NCI-H460 (cell line): ENCODE data around the gene TTC8. TPM values are rescaled to one million over a fixed set of nuclear protein-coding genes. Genes with fewer than 3 reads are reported as not detected.

Experiments used
- DNase-seq: peaks from one replicate; pipeline ENCODE4 v3.0.0-alpha.2; 2016; ENCODE audit warnings: low read depth; ENCODE audit errors: extremely low read depth
- total RNA-seq: library from RNA; depleted of rRNA; stranded (reverse); fragments of >200 nt; shearing (Covaris generic); gene quantifications from 2 replicates; pipeline ENCODE4 v1.2.3, GENCODE V29; 2014

The TTC8 gene
- total RNA-seq, 1 experiment from 2014 or later, result 37.6 TPM

DNA sequence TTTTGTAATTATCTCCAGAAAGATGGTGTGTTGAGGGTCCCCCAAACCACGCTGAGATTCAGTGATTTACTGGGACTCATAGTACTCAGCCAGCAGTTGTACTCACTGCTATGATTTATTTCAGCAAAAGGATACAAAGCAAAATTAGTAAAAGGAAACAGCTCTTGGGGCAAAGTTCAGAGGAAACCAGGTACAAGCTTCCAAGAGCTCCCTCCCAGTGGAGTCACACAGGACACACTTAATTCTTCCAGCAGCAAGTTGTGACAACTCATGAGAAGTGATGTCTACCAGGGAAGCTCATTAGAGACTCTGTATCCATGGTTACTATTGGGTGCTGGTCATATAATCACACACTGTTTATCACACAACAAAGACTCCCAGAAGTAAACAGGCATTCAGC is 38.7 kb downstream of the TTC8 start:
- no peak for DNase-seq

- no peak for DNase-seq
These were observed 39.7 kb downstream of the TTC8 start for GRCh38 chr14:88864198-88864597.

DNA sequence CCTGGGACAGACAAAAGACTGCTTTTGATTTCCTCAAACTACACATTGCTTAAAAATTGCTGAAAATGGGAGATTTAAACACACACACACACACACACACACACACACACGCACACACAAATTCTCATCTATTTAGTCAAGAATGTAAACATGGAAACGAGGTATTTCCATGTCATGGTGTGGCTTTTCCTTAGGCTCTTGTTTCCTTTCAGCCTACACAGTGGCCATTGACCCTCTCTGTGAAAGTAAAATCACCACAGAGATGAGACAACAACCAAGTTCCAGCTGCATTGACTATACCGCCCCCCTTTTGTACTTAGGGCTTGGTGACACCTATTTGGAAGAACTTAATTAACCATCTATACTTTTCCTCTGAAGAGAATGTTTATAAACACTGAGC is 41.9 kb downstream of the TTC8 start:
- no peak for DNase-seq

DNA sequence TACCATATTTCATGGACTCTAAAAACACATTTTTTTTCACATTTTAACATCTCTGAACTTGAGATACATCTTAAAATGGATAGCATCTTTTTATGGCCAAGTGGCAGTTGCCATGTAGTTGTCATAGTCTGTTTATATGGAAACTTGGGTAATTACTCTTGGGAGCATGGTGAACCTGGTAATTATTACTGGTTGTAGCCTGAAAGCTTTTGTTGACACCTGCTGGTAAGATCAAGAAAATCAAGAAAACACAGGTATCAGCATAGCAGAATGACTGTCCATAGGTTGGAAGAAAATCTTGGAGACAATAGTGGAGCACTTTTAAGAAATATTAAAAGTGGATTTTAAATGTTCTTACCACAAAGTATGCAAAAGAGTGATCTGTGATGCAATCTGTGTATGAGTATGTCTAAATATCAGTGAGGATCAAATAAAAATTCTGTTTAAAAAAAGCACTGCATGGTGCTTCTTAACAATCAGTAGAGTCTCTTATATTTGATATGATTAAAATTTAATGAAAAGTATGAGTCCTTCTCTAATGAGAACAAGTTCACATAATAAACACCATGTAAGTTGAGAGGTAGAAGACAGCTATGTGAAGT is 44.2 kb downstream of the TTC8 start:
- DNase-seq, result peak; percentile 20

- no peak for DNase-seq
These were observed 46.3 kb downstream of the TTC8 start for GRCh38 chr14:88870777-88871176.

DNA sequence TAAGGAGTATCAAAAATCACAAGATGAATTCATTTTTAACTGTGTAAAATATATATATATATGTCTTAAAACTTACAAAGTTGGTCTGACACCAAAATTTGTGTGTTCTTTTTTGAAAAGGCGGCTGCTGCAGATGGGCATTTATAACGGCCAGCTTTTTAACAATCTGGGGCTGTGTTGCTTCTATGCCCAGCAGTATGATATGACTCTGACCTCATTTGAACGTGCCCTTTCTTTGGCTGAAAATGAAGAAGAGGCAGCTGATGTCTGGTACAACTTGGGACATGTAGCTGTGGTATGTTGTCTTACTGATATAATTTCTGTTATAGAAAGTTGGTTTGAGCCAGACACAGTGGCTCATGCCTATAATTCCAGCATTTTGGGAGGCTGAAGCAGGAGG is 47.0 kb downstream of the TTC8 start:
- no peak for DNase-seq

DNA sequence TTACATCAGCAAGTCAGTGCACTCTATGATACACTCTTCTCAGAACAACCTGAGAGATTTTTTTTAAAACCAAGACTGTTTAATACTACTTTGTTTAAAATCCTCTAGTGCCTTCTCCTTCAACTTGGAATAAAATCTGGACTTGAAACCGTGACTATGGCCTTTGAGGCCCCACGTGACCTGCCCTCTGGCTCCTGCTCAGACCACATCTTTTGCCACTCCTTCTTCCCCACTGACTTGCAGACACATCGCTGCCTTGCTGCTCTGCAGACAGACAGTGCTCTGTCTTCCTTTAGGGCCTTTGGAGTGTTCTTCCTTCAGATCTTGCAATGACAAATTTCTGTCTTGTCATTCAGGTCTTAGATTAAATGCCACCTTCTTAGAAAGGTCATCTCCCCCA is 48.5 kb downstream of the TTC8 start:
- DNase-seq, result no peak

GRCh38 chr14:88877192-88877591 is 52.7 kb downstream of the TTC8 start:
- no peak for DNase-seq

DNA sequence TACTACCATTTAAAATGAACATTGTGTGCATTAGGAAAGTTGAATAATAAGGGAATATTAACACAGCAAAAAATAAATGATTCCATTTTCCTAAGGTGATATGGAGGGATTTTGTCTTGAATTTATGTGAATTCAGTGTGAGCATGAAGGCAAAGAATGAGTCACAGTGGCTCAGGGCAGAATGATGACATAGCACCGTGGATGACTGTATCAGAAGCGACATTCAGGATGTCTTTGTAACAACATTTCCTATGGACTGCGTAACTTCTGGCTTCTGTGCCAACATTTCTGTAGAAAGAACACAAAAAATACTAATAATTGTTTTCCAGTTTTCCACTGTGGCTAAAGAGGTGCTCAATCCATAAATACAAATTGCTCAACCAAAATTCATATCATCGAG is 54.6 kb downstream of the TTC8 start:
- peak; percentile 18 for DNase-seq

GRCh38 chr14:88882236-88882635 is 57.8 kb downstream of the TTC8 start:
- DNase-seq, result no peak

GRCh38 chr14:88895116-88895515 is 70.7 kb downstream of the TTC8 start:
- DNase-seq, result no peak

DNA sequence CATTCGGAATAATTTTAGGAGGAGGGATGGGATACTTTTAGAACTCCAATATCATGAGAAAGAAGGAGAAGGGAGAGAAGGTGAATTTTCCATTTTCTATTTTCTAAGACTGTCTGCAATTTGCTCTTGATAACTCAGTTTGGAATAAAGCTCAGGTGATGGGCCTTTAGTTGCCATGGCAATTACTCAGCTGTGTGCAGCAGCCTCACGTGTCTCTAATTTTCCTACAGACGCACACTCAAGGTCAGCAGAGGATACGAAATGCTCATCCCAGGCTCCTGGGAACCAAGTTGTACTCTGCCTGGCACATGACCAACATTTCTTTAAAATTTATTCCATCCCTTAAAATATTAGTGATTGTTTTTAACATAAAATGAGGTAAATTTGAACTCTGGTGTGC is 76.7 kb downstream of the TTC8 start:
- DNase-seq, result no peak

DNA sequence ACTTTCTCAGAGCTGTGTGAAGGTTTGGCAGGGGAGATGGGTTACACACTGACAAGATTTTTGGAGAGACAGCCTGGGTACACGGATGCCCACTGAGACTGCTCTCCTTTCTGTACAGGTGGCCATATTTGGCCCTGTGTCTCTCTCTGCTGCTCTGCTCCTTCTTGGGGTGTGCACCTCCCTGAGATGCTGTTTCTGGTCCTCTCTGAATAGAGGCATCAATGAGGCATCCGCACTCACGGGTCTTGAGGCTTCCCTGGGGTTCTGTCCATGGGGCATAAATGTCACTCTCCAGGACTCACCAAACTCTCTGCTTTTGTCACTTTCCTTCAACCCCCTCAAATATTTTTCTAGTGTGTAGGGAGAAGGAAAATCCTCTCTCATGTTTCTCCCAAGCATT is 77.5 kb downstream of the TTC8 start:
- no peak for DNase-seq

DNA sequence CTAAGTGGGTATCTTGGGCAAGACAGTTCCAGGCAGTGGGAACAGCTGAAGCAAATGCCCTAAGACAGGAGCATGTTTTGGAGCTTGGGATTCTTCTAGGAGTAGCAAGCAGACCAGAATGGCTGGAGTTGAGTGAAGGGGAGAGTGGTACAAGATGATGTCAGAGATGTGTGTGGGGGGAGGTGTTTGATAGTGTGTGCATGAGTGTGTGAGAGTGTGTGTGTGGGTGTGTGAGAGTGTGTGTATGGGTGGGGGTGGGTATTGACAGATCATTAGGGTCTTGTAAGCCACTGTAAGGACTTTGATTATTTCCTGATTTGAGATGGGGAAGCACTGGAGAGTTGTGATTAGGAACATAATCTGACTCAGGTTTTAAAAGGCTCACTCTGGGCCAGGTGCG is 78.4 kb downstream of the TTC8 start:
- no peak for DNase-seq

DNA sequence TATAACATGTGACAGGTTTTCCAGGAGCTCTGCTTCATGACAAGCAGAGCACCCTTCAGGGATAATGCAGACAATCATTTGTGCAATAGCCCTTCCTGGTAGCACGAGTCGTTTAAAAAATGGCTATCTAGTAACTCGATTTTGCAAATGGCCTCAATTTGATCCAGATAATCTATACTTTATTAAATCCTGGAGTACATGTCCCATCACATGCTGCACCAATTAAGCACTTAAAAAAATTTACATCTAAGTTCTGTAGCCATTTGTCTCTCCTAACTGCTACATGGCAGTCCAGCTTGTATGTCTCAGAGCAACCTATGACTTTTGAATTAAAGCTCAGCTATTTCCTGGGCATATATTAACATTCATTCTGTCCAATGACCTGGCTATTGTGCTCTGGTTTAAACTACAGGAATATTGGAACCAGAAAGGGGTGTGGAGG is 79.8 kb downstream of the TTC8 start:
- DNase-seq, result no peak

DNA sequence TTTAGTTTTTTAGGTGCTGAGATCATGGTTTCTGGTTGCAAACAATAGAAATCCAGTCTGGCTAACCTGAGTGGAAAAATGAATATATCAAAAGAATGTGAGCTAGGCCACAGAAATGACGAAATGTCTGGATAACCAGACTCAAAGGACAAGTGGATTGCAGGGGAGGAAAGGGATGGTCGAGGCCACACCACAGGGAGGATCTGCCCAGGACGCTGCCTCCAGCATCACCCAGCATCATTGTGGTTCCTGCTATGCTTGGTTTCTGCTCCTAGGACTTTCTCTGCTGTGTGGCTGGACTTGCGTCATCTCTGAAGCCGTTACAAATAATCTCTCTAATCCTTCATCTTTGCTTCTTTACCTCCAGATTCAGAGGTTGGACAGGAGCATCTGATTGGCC is 80.4 kb downstream of the TTC8 start:
- no peak for DNase-seq

DNA sequence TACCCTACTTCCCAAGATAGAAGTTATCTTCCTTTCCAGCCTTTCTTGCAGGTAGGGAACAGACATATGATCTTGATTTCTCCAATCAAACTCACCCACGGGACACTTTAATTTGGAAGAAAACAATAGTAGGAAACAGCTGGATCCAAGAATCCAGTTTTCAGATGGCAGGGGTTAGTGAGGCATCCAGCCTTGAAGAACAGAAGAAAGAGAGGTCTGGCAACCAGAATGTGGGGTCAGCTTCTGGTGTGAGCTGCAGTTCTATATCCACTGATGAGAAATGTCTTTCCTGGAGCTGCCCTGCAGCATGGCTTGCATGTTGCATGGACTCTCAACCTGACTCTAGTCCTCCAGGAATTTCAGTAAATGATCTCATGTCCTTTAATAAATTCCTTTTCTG is 83.8 kb downstream of the TTC8 start:
- DNase-seq, result no peak

- no peak for DNase-seq
These were observed 85.9 kb downstream of the TTC8 start for GRCh38 chr14:88910386-88910785.

- no peak for DNase-seq
These were observed 87.4 kb downstream of the TTC8 start for GRCh38 chr14:88911809-88912208.

- no peak for DNase-seq
These were observed 90.5 kb downstream of the TTC8 start for GRCh38 chr14:88914956-88915355.

- no peak for DNase-seq
These were observed 95.1 kb downstream of the TTC8 start for GRCh38 chr14:88919502-88919901.
